ENCODE measurements around the gene LAT. TPM values are rescaled to one million over a fixed set of nuclear protein-coding genes. Genes with fewer than 3 reads are reported as not detected.
A peak's percentile ranks its signal among the peaks of the same experiment; 100 is the strongest.

LAT gene
- total RNA-seq, 1 donor from 2014 or later = 3.3 TPM

- FAIRE-seq (no peak), DNase-seq (ENCODE audit: low read depth) (peak; percentile 24)
- Mint-ChIP-seq H3K36me3 (ENCODE audit: low read depth, unreplicated experiment) (peaks cover 3% of the 10 kb centered on the region), H3K4me1 (ENCODE audit: low read depth, unreplicated experiment) (no peaks in the 10 kb centered on the region), H3K9me3 (ENCODE audit: unreplicated experiment) (peaks cover 5% of the 10 kb centered on the region), H3K4me3 (ENCODE audit: unreplicated experiment) (no peak overlapping the region), H3K27ac (ENCODE audit: unreplicated experiment) (no peak overlapping the region), H3K27me3 (ENCODE audit: low read depth, unreplicated experiment) (peaks cover 33% of the 10 kb centered on the region)
- no peak overlapping the region for H3K4me3 ChIP-seq (ENCODE audit: insufficient read depth, low read depth, low read length)
- no peaks in the 10 kb centered on the region for H3K4me1 ChIP-seq (ENCODE audit: insufficient read depth, low read length)
- no peaks in the 10 kb centered on the region for H3K79me2 ChIP-seq (ENCODE audit: insufficient read depth, low read length)
- no peaks in the 10 kb centered on the region for H3K36me3 ChIP-seq (ENCODE audit: insufficient read depth, low read length)
- H2AFZ ChIP-seq (ENCODE audit: low read depth, low read length) = peak overlapping the region; percentile 6
- no peaks in the 10 kb centered on the region for H3K27me3 ChIP-seq (ENCODE audit: insufficient read depth, low read length)
- no peak overlapping the region for H3K9ac ChIP-seq (ENCODE audit: low read length)
- H3K27ac ChIP-seq (ENCODE audit: low read depth, low read length) = no peak overlapping the region
- H3K9me3 ChIP-seq (ENCODE audit: insufficient read depth, low read depth, low read length) = no peaks in the 10 kb centered on the region
- TF ChIP-seq, protein P1, sequence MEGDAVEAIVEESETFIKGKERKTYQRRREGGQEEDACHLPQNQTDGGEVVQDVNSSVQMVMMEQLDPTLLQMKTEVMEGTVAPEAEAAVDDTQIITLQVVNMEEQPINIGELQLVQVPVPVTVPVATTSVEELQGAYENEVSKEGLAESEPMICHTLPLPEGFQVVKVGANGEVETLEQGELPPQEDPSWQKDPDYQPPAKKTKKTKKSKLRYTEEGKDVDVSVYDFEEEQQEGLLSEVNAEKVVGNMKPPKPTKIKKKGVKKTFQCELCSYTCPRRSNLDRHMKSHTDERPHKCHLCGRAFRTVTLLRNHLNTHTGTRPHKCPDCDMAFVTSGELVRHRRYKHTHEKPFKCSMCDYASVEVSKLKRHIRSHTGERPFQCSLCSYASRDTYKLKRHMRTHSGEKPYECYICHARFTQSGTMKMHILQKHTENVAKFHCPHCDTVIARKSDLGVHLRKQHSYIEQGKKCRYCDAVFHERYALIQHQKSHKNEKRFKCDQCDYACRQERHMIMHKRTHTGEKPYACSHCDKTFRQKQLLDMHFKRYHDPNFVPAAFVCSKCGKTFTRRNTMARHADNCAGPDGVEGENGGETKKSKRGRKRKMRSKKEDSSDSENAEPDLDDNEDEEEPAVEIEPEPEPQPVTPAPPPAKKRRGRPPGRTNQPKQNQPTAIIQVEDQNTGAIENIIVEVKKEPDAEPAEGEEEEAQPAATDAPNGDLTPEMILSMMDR (IDR thresholded peaks at IDR 0.05; ENCODE audit: insufficient read depth, low read depth, low read length) = no peak
- no peak for TF ChIP-seq EZH2 (IDR thresholded peaks at IDR 0.05; ENCODE audit: insufficient read depth, low read length)
- no peaks in the 10 kb centered on the region for H4K20me1 ChIP-seq (ENCODE audit: insufficient read depth, low read length)
- H3K4me2 ChIP-seq (ENCODE audit: low read length) = peak overlapping the region; percentile 27
These were observed 48.7 kb upstream of the LAT start for GRCh38 chr16:28935924-28936783.

- Histone ChIP-seq H3K9ac (ENCODE audit: low read length) (no peak overlapping the region), H3K9me3 (ENCODE audit: insufficient read depth, low read depth, low read length) (no peaks in the 10 kb centered on the region), H3K4me2 (ENCODE audit: low read length) (no peak overlapping the region), H3K79me2 (ENCODE audit: insufficient read depth, low read length) (no peaks in the 10 kb centered on the region), H3K27me3 (ENCODE audit: insufficient read depth, low read length) (no peaks in the 10 kb centered on the region), H2AFZ (ENCODE audit: low read depth, low read length) (no peak overlapping the region), H4K20me1 (ENCODE audit: insufficient read depth, low read length) (no peaks in the 10 kb centered on the region), H3K4me1 (ENCODE audit: insufficient read depth, low read length) (no peaks in the 10 kb centered on the region), H3K4me3 (ENCODE audit: insufficient read depth, low read depth, low read length) (no peak overlapping the region), H3K27ac (ENCODE audit: low read depth, low read length) (no peak overlapping the region), H3K36me3 (ENCODE audit: insufficient read depth, low read length) (no peaks in the 10 kb centered on the region)
- Mint-ChIP-seq H3K36me3 (ENCODE audit: low read depth, unreplicated experiment) (peaks cover 3% of the 10 kb centered on the region), H3K9me3 (ENCODE audit: unreplicated experiment) (peaks cover 5% of the 10 kb centered on the region), H3K27ac (ENCODE audit: unreplicated experiment) (no peak overlapping the region), H3K27me3 (ENCODE audit: low read depth, unreplicated experiment) (peaks cover 33% of the 10 kb centered on the region), H3K4me3 (ENCODE audit: unreplicated experiment) (no peak overlapping the region), H3K4me1 (ENCODE audit: low read depth, unreplicated experiment) (no peaks in the 10 kb centered on the region)
- DNase-seq (ENCODE audit: low read depth) = no peak
- TF ChIP-seq EZH2 (IDR thresholded peaks at IDR 0.05; ENCODE audit: insufficient read depth, low read length) = no peak
- TF ChIP-seq, protein P1 (IDR thresholded peaks at IDR 0.05; ENCODE audit: insufficient read depth, low read depth, low read length) = no peak
- no peak for FAIRE-seq
These were observed 48.1 kb upstream of the LAT start for GRCh38 chr16:28936784-28937155.
